Amygdala (tissue), 56 donors: ENCODE measurements around the gene PHACTR4.
"Not testable (repeated sequence)": the region's sequence is repeated elsewhere in the genome, so short reads cannot be mapped to it uniquely, and the experiment has no call there.

ENCODE experiments used
- DNase-seq, 56 donors: peaks; one replicate each; lab custom pipeline; 2025; lab: John Stamatoyannopoulos, UW

Gene PHACTR4

GRCh38 chr1:28482138-28482537 is 112.6 kb downstream of the PHACTR4 start:
- DNase-seq = no peak

DNA sequence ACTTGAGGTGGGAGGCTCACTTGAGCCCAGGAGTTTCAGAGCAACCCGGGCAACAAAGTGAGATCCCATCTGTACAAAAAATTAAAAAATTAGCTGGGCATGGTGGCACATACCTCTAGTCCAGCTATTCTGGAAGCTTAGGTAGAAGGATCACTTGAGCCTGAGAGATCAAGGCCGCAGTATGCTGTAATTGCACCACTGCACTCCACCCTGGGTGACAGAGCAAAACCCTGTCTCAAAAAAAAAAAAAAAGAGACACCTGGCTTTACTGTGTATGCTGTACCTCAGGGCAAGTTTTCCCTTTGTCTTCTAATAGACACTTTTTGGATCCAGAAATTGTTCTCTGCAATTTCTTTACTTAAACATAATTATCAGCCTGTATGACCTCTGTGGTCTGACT is 113.2 kb downstream of the PHACTR4 start:
- DNase-seq = no peak

- DNase-seq = no peak
These were observed 125.2 kb downstream of the PHACTR4 start for GRCh38 chr1:28494737-28495136.

GRCh38 chr1:28499553-28499952 is 130.0 kb downstream of the PHACTR4 start:
- DNase-seq = no peak

GRCh38 chr1:28501925-28502324 is 132.4 kb downstream of the PHACTR4 start:
- no peak for DNase-seq

DNA sequence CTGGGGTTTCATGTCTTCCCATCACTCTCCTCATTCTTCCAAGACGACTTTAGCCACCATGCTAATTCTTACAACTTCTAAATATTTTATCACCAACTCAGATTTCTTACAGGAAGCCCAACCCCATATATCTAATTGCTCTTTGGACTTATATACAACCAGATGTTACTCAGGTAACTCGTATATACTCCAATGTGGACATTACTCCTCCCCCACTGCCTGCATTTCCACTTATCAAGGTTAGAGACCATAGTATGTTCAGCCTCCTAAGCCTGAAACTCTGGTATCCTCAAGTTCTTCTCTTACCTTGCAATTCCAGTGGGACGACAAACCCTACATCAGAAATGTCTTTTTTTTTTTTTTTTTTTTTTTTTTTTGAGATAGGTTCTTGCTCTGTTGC is 133.6 kb downstream of the PHACTR4 start:
- DNase-seq = no peak

- peak; percentile 55 to 96 (median 88) for DNase-seq
These were observed 136.1 kb downstream of the PHACTR4 start, which contains the start of gene RCC1 for GRCh38 chr1:28505406-28506187. TSS of gene RCC1 (plus strand) at chr1:28506043. CDS start at chr1:28529867, 23,824 bp downstream.

GRCh38 chr1:28506907-28507246 is 137.3 kb downstream of the PHACTR4 start:
- DNase-seq = no peak

- DNase-seq = no peak
These were observed 137.7 kb downstream of the PHACTR4 start for GRCh38 chr1:28507247-28507645.

GRCh38 chr1:28507646-28508434 is 138.3 kb downstream of the PHACTR4 start:
- DNase-seq = no peak

GRCh38 chr1:28508435-28508754 is 138.9 kb downstream of the PHACTR4 start:
- no peak for DNase-seq

DNA sequence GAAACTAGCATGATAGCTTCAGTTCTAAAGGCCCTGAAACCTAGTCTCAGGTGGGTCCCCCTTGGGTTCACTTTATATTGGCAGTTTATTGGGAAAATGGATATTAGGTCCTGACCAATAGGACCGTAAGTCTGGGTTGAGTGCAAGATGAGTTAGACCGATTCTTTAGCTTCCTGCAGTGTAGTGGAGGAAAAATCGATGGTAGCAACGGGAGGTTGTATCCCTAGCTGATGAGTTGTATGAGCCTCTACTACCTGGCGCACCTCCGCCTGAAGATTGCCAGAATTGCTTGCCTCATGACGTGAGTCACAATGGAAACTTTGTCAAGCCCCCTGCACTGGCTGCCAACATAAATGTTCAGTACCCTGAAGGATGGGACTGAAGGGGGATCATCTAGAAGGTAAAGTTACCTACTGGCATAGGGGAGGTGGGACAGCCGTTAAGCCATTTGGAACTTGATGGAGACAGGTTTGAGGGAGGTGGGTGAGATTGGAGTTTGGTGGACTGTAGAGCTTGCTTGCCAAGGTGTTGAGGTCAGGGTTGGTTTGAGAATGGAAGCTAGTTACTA is 140.2 kb downstream of the PHACTR4 start:
- no peak for DNase-seq

DNA sequence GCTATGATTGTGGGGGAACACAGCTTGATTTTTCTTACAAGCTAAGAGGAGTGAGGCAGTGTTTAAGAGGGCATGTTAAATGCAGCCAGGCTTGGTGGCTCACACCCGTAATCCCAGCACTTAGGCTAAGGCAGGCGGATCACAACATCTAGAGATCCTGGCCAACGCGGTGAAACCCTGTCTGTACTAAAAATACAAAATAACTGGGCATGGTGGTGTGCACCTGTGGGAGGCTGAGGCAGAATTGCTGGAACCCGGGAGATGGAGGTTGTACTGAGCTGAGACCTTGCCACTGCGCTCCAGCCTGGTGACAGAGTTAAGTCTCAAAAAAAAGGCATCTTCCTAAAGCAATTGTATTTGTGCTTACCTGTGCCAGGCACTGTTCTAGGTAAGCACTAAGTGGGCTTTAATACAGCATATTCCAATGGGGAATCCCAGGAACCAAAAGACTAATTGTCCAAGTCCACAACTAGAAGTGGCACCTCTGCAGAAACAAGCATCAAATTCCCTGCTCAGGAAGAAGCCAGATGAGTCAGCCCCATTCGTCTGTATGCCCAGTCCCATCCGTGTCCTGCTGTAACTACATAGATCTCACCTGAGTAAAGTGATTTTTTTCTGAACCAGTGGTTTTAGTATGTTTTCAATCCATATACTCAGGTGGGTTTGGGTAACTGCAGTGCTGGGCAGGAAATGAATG is 140.9 kb downstream of the PHACTR4 start:
- no peak for DNase-seq

GRCh38 chr1:28510970-28511440 is 141.5 kb downstream of the PHACTR4 start:
- no peak for DNase-seq

DNA sequence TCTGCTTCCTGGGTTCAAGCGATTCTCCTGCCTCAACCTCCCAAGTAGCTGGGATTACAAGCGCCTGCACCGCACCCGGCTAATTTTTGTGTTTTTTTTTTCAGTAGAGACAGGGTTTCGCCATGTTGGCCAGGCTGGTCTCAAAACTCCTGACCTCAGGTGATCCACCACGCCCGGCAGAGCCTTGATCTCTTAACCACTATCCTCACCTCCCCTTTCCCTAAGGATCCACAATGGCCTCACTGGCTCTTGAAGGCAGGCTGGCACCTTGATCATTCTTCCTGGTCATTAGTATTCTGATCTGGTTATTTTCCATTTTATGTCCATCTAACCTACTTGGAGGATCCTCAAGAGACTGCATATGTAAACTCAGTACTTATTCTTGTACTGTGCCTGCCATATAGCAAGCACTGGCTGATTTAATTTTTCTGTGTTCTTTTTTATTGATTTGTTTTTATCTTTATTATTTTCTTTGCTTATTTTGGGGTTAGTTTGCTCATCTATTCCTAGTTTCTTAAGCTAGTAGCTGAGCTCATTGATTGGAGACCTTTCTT is 142.6 kb downstream of the PHACTR4 start:
- no peak for DNase-seq

DNA sequence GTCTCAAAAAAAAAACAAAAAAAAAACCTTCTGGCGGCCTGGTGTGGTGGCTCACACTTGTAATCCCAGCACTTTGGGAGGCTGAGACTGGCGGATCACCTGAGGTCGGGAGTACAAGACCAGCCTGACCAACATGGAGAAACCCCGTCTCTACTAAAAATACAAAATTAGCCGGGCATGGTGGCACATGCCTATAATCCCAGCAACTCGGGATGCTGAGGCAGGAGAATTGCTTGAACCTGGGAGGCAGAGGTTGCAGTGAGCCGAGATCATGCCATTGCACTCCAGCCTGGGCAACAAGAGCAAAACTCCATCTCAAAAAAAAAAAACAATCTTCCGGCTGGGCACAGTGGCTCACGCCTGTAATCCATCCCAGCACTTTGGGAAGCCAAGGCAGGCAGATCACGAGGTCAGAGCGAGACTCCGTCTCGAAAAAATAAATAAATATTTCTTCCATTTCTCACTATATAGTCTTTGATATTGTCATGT is 144.9 kb downstream of the PHACTR4 start:
- DNase-seq = not testable (repeated sequence)

- DNase-seq = no peak
These were observed 147.0 kb downstream of the PHACTR4 start for GRCh38 chr1:28516518-28516956.

DNA sequence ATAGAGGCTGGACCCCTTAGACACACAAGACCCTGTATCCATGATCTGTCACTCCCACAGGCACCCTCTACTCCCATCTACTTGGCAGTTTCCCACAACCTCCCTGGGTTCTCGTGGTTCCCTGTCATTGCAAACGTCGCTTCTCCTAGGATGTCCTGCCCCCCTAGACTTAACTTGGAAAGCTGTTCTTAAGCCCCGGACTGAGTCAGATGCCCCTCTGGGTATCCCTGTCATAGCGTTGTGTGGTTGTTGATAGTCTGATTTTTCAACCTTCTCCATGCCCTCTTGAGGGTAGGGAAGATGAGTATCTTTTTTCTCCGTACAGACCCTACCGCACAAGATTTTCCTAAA is 148.1 kb downstream of the PHACTR4 start:
- peak in 3 of 56 donors; percentile 29 to 45 (median 33) for DNase-seq

GRCh38 chr1:28518000-28518744 is 148.6 kb downstream of the PHACTR4 start:
- DNase-seq = peak; percentile 20 to 88 (median 74)
